Skeletal muscle tissue (tissue), 5 donors: ENCODE results near the gene DTX2. TPM values are rescaled to one million over a fixed set of nuclear protein-coding genes. Genes with fewer than 3 reads are reported as not detected.
A peak's percentile ranks its signal among the peaks of the same experiment; 100 is the strongest.
"Not testable (repeated sequence)": the region's sequence is repeated elsewhere in the genome, so short reads cannot be mapped to it uniquely, and the experiment has no call there.

ENCODE experiments used
- H3K27ac ChIP-seq: one replicate; pipeline ENCODE4 v1.7.0; 2013; ENCODE audit warnings: mild to moderate bottlenecking, low read depth, low read length, inconsistent platforms
- H3K27me3 ChIP-seq, 3 donors: one replicate each; pipeline ENCODE4 v1.7.0; 2013; ENCODE audit warnings: low read length in 3 of 3; ENCODE audit not compliant: control insufficient read depth in 3 of 3, insufficient read depth in 3 of 3
- H3K36me3 ChIP-seq, 3 donors: one replicate each; pipeline ENCODE4 v1.7.0; 2013; ENCODE audit warnings: low read length in 3 of 3; ENCODE audit not compliant: control insufficient read depth in 3 of 3, insufficient read depth in 3 of 3
- H3K4me1 ChIP-seq, 3 donors: one replicate each; pipeline ENCODE4 v1.7.0; 2013; ENCODE audit warnings: low read length in 3 of 3, mild to moderate bottlenecking in 3 of 3; ENCODE audit not compliant: control insufficient read depth in 3 of 3, insufficient read depth in 3 of 3
- H3K4me3 ChIP-seq, 3 donors: one replicate each; pipeline ENCODE4 v1.7.0; 2013; ENCODE audit warnings: low read length in 3 of 3
- H3K9ac ChIP-seq, 3 donors: one replicate each; pipeline ENCODE4 v1.7.0; 2013; ENCODE audit warnings: low read length in 3 of 3, mild to moderate bottlenecking in 3 of 3, moderate library complexity in 2 of 3, low read depth in 1 of 3
- H3K9me3 ChIP-seq, 3 donors: one replicate each; pipeline ENCODE4 v1.7.0; 2013; ENCODE audit warnings: low read length in 3 of 3; ENCODE audit not compliant: control insufficient read depth in 3 of 3
- small RNA-seq: library from RNA; depleted of rRNA; stranded (forward); fragments of <200 nt; gene quantifications from one replicate; pipeline ENCODE3, GENCODE V24; 2014
- total RNA-seq: library from RNA; depleted of rRNA; stranded (reverse); fragments of >200 nt; gene quantifications from one replicate; pipeline ENCODE4 v1.2.3, GENCODE V29; 2014
- donor health status: Osteomylitis.

The DTX2 gene
- total RNA-seq, 1 donor from 2014 or later, result 4.2 TPM

GRCh38 chr7:76543197-76543596 is 81.7 kb downstream of the DTX2 start, which contains the start of gene SPDYE16:
TSS of gene SPDYE16 (minus strand) at chr7:76543297. CDS start at chr7:76541459, 1,838 bp downstream.
- not testable (repeated sequence) for H3K9me3 ChIP-seq

GRCh38 chr7:76549025-76549854 is 87.7 kb downstream of the DTX2 start:
- not testable (repeated sequence) for H3K36me3 ChIP-seq, H3K4me1 ChIP-seq, H3K9me3 ChIP-seq, H3K27me3 ChIP-seq
- Histone ChIP-seq H3K4me3 (peak overlapping the region; percentile 70 to 77 (median 71)), H3K9ac (peak overlapping the region; percentile 74 to 87 (median 86)), H3K27ac (peak overlapping the region; percentile 90)

More at GRCh38 chr7:76543197-76543596, 81.7 kb downstream of the DTX2 start, which contains the start of gene SPDYE16:
- not testable (repeated sequence) for H3K9ac ChIP-seq, H3K27me3 ChIP-seq, H3K27ac ChIP-seq, H3K36me3 ChIP-seq, H3K4me3 ChIP-seq, H3K4me1 ChIP-seq

- Histone ChIP-seq H3K9ac (peak overlapping the region; percentile 74 to 87 (median 86)), H3K27ac (peak overlapping the region; percentile 90), H3K4me3 (peak overlapping the region; percentile 70 to 77 (median 71))
- H3K4me1 ChIP-seq, H3K36me3 ChIP-seq, H3K9me3 ChIP-seq, H3K27me3 ChIP-seq: not testable (repeated sequence)
Observed at GRCh38 chr7:76549855-76550248, 88.3 kb downstream of the DTX2 start.

- H3K27me3 ChIP-seq, H3K9me3 ChIP-seq, H3K9ac ChIP-seq, H3K27ac ChIP-seq, H3K4me3 ChIP-seq, H3K4me1 ChIP-seq, H3K36me3 ChIP-seq: not testable (repeated sequence)
Observed at GRCh38 chr7:76551992-76552391, 90.5 kb downstream of the DTX2 start.

Small RNAs within 50 kb of the gene (small RNA-seq; reads per million reads assigned to genes)
- gene RF00019, result not detected

Other genes starting within 250 kb of the DTX2 start
- gene HSPB1, start 159.0 kb upstream of the DTX2 start, total RNA-seq, result 80.4 TPM
- gene YWHAG, start 102.7 kb upstream of the DTX2 start, total RNA-seq, result 86.1 TPM
- gene SSC4D, start 52.0 kb upstream of the DTX2 start, total RNA-seq, result 1.0 TPM
- gene ZP3, start 36.8 kb upstream of the DTX2 start, total RNA-seq, result not detected
- gene UPK3B, start 48.8 kb downstream of the DTX2 start, total RNA-seq, result not detected
- gene SPDYE16, start 81.6 kb downstream of the DTX2 start, total RNA-seq, result not detected
- gene POMZP3, start 165.6 kb downstream of the DTX2 start, total RNA-seq, result 4.2 TPM